NCI-H2107 treated with DMSO at 0.1 percent for 48 hours (cell line): ENCODE results near the gene FHIP1B.

ENCODE experiments used
- DNase-seq: peaks from one replicate; lab custom pipeline; 2025; ENCODE audit not compliant: unreplicated experiment; lab: John Stamatoyannopoulos, UW

FHIP1B gene

DNA sequence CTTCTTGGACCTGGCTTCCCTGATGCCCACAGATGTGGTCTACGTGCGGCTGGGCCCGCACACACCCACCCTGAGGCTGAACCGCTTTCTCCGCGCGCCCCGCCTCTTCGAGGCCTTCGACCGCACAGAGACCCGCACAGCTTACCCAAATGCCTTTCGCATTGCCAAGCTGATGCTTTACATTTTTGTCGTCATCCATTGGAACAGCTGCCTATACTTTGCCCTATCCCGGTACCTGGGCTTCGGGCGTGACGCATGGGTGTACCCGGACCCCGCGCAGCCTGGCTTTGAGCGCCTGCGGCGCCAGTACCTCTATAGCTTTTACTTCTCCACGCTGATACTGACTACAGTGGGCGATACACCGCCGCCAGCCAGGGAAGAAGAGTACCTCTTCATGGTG lies 5.7 kb upstream of the FHIP1B start:
- DNase-seq, result no peak

GRCh38 chr11:6238902-6239301 lies 4.5 kb upstream of the FHIP1B start, which contains the start of gene CNGA4:
CNGA4 (plus strand) TSS chr11:6239089; CDS start chr11:6239207, 118 bp downstream.
- DNase-seq, result no peak

DNA sequence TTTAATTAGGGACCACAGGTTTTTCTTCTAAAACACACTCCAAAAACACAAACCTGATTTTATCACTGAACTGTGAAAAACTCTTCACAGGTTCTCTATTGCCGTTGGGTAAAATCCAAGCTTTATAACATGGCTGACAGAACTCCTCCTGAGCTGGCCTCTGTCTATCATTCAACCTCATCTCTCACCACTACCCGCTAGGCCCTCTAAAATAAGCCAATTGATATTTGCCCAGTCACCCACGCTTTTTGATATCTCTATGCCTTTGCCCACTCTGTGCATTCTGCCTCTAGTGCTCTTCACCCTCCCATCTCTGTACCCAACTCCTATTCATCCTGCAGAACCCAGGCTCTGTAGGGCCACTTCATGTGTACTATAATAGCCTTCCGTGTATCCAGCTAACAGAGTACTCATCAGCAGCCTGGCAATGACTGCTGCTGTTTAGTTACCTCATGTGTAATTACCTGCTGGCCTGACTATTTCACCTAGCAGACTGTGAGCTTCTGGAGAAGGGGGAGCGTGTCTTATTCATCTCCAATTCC lies 3.4 kb upstream of the FHIP1B start:
- DNase-seq, result no peak

GRCh38 chr11:6237266-6237665 lies 2.8 kb upstream of the FHIP1B start:
- no peak for DNase-seq

- DNase-seq, result no peak
Observed at GRCh38 chr11:6233984-6234386, 451 bp downstream of the FHIP1B start.

DNA sequence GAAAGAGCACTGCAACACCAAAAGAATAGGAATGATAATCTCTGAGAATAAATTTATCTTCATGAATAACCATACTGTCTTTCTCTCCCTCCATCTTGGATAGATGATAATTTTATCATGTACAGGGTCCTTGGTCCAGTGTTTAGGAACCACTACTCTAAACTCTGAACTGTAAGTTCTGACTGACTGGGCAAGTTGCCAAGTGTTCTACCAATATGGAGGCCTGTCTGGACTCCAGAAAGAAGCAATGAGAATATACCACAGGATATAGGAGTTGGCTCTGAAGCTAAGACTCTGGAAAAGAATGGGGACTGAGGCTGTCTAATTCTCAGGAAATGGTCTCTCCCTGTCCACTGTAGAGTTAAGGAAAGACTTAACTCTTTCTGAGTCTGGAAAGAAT lies 1.5 kb downstream of the FHIP1B start:
- no peak for DNase-seq

DNA sequence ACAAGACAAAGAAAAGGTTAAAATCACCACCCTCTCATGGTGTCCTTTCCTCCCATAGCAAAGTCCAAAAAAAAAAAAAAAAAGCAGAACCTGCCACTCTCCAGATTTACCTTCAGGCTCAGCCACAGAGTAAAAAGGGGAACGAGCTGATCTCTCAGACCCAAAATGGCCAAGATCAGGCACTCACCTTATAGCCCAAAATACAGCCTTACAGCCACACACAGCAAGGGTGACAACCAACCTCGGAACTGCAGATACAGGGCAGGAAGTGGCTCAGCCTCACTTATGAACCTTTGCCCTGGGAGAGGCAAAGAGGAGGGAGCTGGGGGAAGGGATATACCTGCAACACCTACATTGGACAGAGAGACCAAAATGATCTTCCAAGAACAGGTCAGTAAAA lies 4.5 kb downstream of the FHIP1B start:
- DNase-seq, result no peak

DNA sequence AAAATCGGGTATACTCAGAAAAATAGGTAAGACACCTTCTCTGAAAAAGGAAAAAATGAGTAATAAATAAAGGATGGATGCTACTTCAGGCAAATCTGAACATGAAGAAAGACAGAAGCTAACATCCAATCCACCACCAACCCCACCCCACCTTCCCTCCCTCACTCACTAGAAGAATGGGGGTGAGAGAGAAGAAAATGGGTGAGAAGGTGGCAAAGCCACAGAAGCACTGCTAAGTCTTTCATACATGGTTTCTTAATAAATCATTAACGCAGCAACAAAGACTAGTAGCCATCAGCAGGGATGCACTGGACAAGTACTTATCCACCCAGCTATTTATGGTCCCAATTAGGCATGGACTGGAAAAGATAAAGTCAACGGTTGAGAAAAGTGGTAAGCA lies 5.9 kb downstream of the FHIP1B start:
- no peak for DNase-seq

GRCh38 chr11:6225896-6226295 lies 8.5 kb downstream of the FHIP1B start:
- DNase-seq, result no peak

DNA sequence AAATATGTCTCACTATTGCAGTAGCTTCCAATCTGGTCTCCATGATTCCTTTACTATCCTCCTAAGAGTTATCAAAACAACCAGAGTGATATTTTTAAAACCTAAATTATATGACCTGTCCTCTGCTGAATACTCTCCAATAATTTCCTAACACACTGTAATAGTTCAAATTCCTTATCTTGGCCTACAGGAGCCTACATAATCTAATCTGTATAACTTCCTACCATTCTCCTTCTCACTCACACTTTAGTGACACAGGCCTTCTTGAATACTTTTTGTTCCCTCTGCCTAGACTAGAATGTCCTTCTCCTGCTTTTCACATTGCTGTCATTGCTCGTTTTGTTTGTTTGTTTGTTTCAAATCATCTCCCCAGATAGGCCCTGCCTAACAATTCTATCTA lies 9.4 kb downstream of the FHIP1B start:
- DNase-seq, result no peak

- no peak for DNase-seq
Observed at GRCh38 chr11:6224421-6224820, 10.0 kb downstream of the FHIP1B start.

GRCh38 chr11:6223854-6224253 lies 10.6 kb downstream of the FHIP1B start:
- no peak for DNase-seq

DNA sequence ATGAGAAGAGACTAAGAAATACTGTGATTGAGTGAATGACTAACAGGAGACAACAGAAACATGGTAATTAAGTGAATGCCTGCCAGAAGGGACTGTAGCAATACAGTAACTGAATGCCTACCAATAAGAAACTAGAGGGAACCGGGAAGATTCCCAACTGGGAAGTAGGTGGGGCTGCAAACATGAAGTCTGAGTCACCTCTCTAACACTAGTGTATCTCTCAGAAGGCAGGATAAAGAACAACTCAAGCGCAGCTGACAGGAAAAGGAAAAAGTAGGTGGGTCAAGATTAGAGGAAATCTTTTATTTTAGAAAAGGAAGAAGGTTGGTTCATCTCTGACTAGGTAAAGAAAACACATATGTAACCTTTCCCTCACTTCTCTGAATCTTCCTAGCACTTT lies 15.1 kb downstream of the FHIP1B start:
- no peak for DNase-seq

DNA sequence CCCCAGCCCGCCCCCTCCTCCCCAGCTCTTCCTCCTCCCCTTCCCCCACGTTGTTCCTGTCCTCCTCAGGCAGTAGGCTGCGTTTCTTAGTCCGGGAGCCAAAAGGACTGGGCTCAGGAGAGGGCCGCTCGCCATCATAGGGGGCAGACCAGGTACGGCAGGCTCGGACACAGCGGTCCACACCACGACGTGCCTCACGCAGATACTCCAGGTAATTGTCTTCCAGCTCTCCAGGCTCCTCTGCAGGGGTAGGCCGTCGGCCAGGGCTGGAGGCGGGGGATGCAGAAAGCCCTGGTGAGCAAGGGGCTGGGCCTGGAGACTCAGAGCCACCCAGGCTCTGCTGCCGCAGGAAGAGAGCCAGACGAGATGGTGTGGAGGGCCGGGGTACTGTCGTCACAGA lies 16.7 kb downstream of the FHIP1B start:
- DNase-seq, result no peak

DNA sequence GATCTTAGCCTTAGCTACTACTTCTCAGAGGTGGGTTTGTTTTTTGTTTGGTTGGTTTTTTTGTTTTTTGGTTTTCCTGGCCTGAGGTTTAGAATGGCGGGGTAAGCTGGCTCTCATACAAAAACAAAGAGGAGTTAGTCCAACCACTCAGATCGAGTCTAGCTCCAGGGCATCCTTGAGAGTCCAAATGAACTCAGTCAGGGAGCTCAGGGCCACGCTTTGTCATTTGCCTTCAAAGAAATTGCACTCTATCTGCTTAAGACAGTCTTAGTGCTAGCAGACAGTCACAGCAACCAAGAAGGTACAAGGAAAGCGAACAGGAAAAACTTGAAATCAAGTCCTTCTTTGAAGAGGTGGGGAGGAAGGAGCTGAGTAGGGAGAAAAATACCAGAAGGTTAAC lies 17.9 kb downstream of the FHIP1B start:
- no peak for DNase-seq

- no peak for DNase-seq
Observed at GRCh38 chr11:6214530-6214929, 19.9 kb downstream of the FHIP1B start.

DNA sequence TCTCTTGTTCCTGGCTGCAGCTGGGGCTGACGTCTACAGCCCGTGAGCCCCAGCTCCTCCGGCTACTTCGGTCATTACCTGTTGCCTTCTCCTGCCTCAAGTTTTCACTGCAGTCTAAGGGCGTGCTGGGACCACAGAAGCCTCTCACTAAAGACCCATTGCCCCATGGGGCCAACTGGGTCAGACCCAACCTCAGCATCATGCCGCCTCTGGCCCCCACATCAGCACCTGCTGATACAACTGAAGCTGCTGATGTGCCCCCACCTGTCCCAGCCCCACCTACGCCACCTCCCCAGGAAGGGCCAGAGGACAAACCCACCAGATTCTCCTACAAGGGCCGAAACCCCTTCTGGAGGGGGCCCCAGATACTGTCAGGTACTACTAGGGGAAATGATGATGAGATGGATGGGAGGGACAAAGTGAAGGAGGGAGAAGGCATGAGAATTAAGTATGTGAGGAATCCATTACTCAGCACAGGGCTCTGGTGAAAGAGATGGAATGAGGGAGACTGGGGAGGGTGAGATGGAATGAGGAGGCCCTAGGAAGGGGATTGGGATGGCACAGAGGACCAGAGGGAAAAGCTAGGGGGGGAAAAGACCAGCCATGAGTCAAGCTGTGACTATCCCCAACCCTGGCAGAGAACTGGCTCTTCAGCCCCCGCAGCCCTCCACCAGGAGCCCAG lies 24.0 kb downstream of the FHIP1B start:
- no peak for DNase-seq

DNA sequence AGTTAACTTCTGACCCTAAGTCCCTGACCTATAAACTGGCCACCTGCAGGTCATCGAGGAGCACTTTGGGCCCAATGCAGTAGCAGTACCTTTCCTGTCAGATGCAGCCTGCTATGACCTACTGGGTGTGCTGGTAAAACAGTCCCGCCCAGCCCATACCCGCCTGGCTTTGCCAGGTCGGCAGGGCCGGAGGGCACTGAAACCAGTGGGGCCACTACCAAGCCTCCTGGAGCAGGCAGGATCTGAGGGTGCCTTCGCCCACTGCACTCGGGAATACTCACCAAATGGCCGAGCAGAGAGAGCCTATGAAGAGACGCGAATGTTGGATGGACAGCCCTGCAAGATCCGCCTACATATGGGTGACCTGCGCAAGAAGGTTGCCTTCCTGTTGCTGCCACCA lies 24.6 kb downstream of the FHIP1B start:
- no peak for DNase-seq

- DNase-seq, result no peak
Observed at GRCh38 chr11:6206456-6207180, 27.8 kb downstream of the FHIP1B start.

DNA sequence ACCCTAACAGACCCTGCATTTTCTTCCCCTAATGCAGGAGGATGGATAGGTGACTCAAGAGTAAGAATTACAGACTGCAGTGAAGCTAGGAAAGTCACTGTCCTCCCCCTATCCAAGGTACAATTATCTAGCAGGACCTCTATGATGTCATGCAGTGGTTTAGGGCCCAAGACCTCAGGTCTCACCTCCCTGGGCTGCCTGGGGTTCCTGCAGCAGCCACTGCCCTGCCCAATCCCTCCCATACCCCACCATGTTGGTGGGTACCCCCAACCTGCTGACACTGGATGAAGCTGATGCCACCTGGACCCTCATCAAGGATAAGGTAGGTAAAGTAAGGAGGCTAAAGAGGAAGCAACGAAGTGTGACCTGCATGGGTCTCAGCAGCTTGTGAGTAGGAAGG lies 29.1 kb downstream of the FHIP1B start, which contains the start of gene C11orf42:
Gene C11orf42, plus strand, starts transcription at position 192 of the 400 bp plus-strand sequence. Its CDS starts 59 bp downstream, at position 251.
- no peak for DNase-seq

- DNase-seq, result no peak
Observed at GRCh38 chr11:6204706-6205105, 29.7 kb downstream of the FHIP1B start.

GRCh38 chr11:6203327-6203726 lies 31.1 kb downstream of the FHIP1B start:
- DNase-seq, result no peak
